D721Med (cell line): ENCODE data around the gene EXOC2.

Experiments
- DNase-seq: peaks from one replicate; pipeline ENCODE4 v3.0.0; 2011; ENCODE audit warnings: low spot score; ENCODE audit not compliant: insufficient read length
- FAIRE-seq: peaks from 2 replicates; lab custom pipeline; 2011; peaks lifted over from hg19 to GRCh38; lab: Jason Lieb, UNC
- TF ChIP-seq, protein P1 (sequence below): IDR thresholded peaks from 2 replicates; pipeline ENCODE4 v1.5.1; 2012; ENCODE audit warnings: mild to moderate bottlenecking, control low read depth; ENCODE audit not compliant: insufficient read depth; ENCODE audit errors: missing control alignments

The EXOC2 gene

GRCh38 chr6:652865-653264, 40.1 kb downstream of the EXOC2 start:
- FAIRE-seq, result no peak

GRCh38 chr6:650098-650497, 42.8 kb downstream of the EXOC2 start:
- TF ChIP-seq, protein P1, sequence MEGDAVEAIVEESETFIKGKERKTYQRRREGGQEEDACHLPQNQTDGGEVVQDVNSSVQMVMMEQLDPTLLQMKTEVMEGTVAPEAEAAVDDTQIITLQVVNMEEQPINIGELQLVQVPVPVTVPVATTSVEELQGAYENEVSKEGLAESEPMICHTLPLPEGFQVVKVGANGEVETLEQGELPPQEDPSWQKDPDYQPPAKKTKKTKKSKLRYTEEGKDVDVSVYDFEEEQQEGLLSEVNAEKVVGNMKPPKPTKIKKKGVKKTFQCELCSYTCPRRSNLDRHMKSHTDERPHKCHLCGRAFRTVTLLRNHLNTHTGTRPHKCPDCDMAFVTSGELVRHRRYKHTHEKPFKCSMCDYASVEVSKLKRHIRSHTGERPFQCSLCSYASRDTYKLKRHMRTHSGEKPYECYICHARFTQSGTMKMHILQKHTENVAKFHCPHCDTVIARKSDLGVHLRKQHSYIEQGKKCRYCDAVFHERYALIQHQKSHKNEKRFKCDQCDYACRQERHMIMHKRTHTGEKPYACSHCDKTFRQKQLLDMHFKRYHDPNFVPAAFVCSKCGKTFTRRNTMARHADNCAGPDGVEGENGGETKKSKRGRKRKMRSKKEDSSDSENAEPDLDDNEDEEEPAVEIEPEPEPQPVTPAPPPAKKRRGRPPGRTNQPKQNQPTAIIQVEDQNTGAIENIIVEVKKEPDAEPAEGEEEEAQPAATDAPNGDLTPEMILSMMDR, result no peak
- DNase-seq, result no peak
- FAIRE-seq, result no peak

More at GRCh38 chr6:652865-653264, 40.1 kb downstream of the EXOC2 start:
- no peak for DNase-seq
- TF ChIP-seq, protein P1, result no peak

DNA sequence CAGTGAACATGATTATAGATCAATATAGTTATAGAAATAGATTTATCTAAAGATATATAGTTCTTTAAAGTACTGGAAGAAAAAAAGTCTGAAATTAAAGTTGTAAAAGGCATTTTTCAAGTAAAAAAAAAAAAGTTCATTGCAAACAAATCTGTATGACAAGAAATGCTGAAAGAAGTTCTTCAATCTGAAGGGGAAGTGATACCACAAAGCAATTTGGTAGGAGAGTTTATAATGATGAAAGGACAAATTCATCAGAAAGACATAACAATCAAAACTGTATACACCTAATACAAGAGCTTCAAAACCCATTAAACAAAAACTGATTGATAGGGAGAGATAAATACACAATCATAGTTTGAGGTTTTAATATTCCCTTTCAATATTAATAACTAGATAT, 50.1 kb downstream of the EXOC2 start:
- TF ChIP-seq, protein P1, result no peak
- FAIRE-seq (no peak), DNase-seq (no peak)

- FAIRE-seq (no peak), DNase-seq (no peak)
- TF ChIP-seq, protein P1, result no peak
Measured at GRCh38 chr6:641225-641985, 51.5 kb downstream of the EXOC2 start.

DNA sequence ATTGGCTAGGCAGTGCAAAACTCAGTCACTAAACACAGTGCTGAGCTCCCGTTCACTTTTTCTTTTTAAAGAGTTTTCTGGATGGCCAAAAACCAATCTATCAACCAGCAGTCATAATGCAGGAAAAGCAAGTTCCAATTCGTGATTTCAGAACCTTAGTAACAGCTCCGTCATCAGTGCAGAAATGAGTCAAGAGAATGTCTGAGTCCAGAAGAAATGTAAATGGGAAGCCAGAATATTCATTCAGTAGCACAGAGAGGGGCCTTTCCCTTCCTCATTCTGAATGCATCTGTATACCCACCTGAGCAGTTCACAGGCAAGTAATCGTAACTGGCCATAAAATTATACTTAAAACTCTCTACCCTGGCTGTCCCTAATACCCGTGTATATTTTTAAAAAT, 56.5 kb downstream of the EXOC2 start:
- DNase-seq (no peak), FAIRE-seq (no peak)
- TF ChIP-seq, protein P1, result no peak

- TF ChIP-seq, protein P1, result no peak
- DNase-seq, result no peak
- no peak for FAIRE-seq
Measured at GRCh38 chr6:635233-635632, 57.7 kb downstream of the EXOC2 start.

DNA sequence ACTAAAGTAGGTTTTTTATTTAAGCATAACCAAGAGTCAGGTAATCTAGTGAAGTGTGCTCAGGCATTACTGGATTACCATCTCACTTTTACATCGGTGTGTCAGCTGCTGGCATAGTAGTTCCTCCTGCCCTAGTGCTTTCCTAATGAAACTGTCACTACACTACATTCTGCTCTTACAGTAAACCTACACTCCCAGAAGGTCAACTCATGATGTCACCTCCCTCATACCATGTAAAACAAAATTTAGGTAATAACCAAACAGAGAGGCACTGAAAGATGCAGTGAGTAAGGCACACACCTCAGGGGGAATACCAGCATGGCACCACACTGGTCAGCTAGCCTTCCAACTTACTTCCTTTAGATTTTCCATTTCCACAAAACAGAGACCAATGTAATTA, 59.3 kb downstream of the EXOC2 start:
- TF ChIP-seq, protein P1, result no peak
- no peak for FAIRE-seq
- DNase-seq, result no peak
